GM10266 (cell line): ENCODE measurements around the gene DRAXIN.

Experiments used
- DNase-seq: peaks from one replicate; pipeline ENCODE4 v3.0.0; 2012; ENCODE audit errors: extremely low spot score
- TF ChIP-seq, protein P1 (sequence below): IDR thresholded peaks from 2 replicates; pipeline ENCODE4 v1.5.1; 2012; ENCODE audit warnings: mild to moderate bottlenecking, low read depth; ENCODE audit not compliant: control insufficient read depth, insufficient read depth; ENCODE audit errors: missing control alignments

The DRAXIN gene

DNA sequence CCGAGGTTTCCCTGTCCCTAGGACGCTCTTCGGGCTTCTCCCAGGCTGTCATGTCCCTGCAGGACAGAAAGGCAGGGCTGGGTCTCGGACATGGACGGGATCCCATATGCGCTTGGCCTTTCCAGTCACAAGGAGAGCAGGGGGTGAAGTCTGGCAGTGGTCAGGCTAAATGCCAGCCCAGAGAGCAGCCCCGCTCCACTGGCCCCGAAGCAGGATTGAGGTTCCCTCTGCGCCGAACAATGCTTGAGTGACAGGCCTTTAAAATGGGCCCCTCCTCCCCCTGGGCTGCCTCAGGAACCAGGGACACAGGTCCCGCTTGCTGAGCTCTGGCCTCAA is 12.7 kb downstream of the DRAXIN start:
- TF ChIP-seq, protein P1, sequence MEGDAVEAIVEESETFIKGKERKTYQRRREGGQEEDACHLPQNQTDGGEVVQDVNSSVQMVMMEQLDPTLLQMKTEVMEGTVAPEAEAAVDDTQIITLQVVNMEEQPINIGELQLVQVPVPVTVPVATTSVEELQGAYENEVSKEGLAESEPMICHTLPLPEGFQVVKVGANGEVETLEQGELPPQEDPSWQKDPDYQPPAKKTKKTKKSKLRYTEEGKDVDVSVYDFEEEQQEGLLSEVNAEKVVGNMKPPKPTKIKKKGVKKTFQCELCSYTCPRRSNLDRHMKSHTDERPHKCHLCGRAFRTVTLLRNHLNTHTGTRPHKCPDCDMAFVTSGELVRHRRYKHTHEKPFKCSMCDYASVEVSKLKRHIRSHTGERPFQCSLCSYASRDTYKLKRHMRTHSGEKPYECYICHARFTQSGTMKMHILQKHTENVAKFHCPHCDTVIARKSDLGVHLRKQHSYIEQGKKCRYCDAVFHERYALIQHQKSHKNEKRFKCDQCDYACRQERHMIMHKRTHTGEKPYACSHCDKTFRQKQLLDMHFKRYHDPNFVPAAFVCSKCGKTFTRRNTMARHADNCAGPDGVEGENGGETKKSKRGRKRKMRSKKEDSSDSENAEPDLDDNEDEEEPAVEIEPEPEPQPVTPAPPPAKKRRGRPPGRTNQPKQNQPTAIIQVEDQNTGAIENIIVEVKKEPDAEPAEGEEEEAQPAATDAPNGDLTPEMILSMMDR: no peak
- DNase-seq: no peak

DNA sequence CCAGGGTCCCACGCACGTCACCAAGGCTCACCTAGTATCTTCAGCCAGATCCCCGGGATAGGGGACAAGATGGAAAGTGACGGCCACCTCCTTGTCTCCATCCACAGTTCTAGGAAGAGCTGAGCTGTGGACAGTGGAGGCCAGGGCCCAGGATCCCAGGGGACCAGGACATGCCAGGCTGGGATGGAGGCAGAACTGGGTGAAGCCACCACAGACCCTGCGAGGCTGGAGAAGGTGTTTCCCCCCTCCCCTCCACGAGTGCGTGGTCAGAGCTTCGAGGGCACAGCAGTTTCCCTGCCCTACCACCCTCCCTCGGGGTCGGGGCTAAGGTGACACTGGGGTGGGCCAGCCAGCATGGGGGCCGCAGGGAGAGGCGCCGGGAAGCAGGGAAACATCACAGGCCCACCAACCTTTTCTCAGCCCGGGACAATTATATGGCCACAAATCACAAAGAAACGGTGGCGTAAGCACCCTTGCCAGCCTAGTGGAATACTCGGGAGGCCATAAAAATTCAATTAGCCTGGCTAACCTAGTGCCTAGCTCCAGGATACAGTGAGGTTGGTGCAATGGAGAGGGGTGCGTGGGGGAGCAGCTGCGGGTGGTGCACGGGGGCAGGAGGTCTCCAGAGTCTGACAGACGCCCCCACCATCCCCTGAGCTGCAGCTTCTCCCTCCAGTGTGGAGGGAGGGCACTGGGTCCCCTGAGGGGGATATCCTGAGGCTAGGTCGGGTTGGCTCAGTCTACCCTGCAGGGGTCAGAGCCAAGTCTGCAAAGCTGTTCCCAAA is 13.4 kb downstream of the DRAXIN start:
- DNase-seq: no peak
- TF ChIP-seq, protein P1: no peak

DNA sequence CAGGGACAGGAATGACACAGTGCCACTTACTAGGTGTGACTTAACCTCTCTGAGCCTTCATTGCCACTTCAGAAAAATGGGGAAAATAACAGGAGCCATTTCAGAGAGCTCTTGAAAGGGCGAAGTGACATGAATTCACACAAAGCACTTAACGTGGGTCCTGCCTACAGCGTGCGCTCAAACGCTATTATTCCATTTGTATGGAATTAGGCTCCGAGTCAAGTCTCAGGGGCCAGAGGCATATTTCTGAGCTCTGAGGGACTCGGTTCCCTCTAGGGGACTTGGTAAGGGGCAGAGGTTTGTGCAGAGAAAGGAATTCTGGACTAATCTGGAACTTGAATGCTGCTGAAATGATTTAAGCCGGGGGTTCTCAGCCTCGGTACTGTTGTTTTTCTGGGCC is 14.1 kb downstream of the DRAXIN start:
- TF ChIP-seq, protein P1: no peak
- no peak for DNase-seq

DNA sequence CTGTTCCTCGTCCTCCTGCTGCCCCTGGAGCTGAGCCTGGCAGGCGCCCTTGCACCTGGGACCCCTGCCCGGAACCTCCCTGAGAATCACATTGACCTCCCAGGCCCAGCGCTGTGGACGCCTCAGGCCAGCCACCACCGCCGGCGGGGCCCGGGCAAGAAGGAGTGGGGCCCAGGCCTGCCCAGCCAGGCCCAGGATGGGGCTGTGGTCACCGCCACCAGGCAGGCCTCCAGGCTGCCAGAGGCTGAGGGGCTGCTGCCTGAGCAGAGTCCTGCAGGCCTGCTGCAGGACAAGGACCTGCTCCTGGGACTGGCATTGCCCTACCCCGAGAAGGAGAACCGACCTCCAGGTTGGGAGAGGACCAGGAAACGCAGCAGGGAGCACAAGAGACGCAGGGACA is 14.8 kb downstream of the DRAXIN start:
- TF ChIP-seq, protein P1: no peak
- no peak for DNase-seq

DNA sequence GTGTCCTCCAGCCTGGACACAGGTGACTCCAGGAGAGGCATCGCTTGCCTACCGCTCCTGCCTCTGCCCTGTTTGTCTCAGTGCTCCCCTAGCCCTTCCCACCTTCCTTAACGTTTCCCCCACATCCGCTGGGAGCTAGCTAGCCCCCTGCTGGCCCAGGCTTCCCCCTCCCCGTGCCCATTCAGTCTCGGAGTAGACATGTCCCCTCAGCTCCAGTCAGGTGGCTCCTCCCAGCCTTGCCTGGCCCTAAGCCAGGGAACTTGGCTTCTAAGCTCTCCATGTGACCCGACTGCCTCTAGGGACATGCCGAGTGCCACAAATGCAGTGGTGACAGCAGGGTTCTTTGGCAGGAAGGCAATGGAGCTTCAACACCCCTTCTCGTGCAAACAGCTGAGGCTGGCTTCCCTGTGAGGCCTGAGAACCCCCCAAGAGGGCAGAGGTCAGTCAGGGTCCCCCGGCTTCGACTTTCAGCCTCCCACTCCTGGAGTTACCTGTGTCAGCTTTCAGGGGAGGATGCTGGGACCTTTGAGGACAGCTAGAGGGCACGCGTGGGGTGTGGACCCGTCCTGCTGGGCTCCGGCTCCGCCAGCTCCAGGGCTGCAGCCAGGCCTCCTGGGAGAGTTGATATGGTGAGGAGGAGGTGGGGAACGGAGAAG is 16.2 kb downstream of the DRAXIN start:
- no peak for DNase-seq
- TF ChIP-seq, protein P1: no peak

DNA sequence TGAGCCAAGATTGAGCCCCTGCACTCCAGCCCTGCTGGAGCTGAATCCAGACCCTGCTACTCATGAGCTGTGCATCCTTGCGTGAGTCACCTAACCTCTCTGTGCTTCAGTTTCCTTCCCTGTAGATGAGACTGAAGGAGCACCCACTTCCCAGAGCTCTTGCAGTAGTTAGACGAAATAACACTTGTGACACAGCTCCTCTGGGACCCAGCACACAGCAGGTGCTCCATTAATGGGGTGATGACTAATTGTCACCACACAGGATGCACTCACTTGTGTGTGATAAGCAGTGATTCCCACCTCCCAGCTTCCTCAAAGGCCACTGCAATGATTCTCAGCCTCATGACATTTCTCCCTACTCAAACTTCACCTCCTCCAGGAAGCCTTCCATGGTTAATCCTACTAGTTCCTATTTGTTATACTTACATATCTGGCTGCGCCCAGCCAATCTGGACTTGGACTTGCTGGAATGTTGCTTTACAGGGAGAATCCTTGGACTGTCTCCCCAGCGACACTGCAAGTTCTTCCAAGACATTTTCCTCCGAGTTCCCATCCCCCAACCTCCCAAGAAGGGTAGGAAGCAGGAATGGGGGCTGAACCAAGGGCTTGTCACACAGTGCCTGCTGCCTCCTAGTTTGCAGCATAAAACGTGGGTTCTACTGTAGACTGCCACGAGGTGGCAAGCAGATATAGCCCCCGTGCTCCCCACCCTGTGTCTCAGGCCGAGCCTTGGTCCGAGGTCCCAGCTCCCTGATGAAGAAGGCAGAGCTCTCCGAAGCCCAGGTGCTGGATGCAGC is 17.2 kb downstream of the DRAXIN start:
- TF ChIP-seq, protein P1: no peak
- DNase-seq: no peak
